HCT116 (cell line): ENCODE results near the gene EHD4. TPM values are rescaled to one million over a fixed set of nuclear protein-coding genes. Genes with fewer than 3 reads are reported as not detected.

Source experiments
- ATAC-seq: fragments of 200-7000 bp; cut with Tn5 transposase; 2 replicates; pipeline ENCODE4 v1.9.1; 2020; ENCODE audit warnings: mild to moderate bottlenecking, moderate library complexity
- BruUV-seq: library from RNA; stranded (reverse); fragments of 400-500 nt; replicated peaks from 2 replicates; lab custom pipeline; 2021; lab: Mats Ljungman, UMichigan
- CTCF ChIA-PET: fragments of 300-600 bp; sonication (Branson Sonifier 250); formaldehyde crosslinking; loops from one replicate; lab custom pipeline; 2021; ENCODE audit warnings: antibody characterized with exemption; lab: Charles Lee
- POLR2A ChIA-PET: fragments of 300-600, 350-600 bp; sonication (Branson Sonifier 250); formaldehyde crosslinking; loops from one replicate; lab custom pipeline; 2021; ENCODE audit warnings: antibody characterized with exemption; lab: Charles Lee
- RAD21 ChIA-PET, 2 experiments: fragments of 300-600 bp; sonication (Branson Sonifier 250); formaldehyde crosslinking; loops; one replicate each; lab custom pipeline; 2023; ENCODE audit warnings: low total read pairs in 2 of 2; ENCODE audit not compliant: uncharacterized antibody in 2 of 2, unreplicated experiment in 2 of 2, low non-redundant PET in 1 of 2; lab: Charles Lee
- DNase-seq: peaks from one replicate; pipeline ENCODE4 v3.0.0-alpha.2; 2010; ENCODE audit warnings: low read depth, low spot score
- H2AFZ ChIP-seq: fragments of 200-600 bp; shearing (Covaris generic), sonication (generic); 2 replicates; pipeline ENCODE4 v1.6.1; 2017; ENCODE audit warnings: low read depth, mixed run types, mixed read lengths, antibody characterized with exemption, low read length; ENCODE audit not compliant: poor library complexity, severe bottlenecking
- H3K27ac ChIP-seq: 2 replicates; pipeline ENCODE4 v1.5.1; 2012; ENCODE audit warnings: low read depth, low read length
- H3K27me3 ChIP-seq: fragments of 200-600 bp; sonication (generic); 2 replicates; pipeline ENCODE4 v1.6.1; 2016; ENCODE audit warnings: mixed run types, low read length, mixed read lengths; ENCODE audit not compliant: insufficient read depth
- H3K36me3 ChIP-seq, 2 experiments: fragments of 200-500 bp in 1 of 2; fragments of 200-600 bp in 1 of 2; sonication (Bioruptor generic) in 1 of 2; sonication (generic) in 1 of 2; 2 replicates each; pipeline versions ENCODE4 v1.5.1 to v1.6.1; 2014 to 2016; ENCODE audit warnings: low read length in 2 of 2, inconsistent platforms in 1 of 2, mixed read lengths in 1 of 2, mixed run types in 1 of 2; ENCODE audit not compliant: insufficient read depth in 2 of 2, control insufficient read depth in 1 of 2
- H3K4me1 ChIP-seq, 2 experiments: fragments of 200-600 bp in 1 of 2; sonication (generic) in 1 of 2; 2 replicates each; pipeline versions ENCODE4 v1.5.1 to v1.6.1; 2012 to 2017; ENCODE audit warnings: low read length in 2 of 2, inconsistent platforms in 1 of 2, mild to moderate bottlenecking in 1 of 2, mixed read lengths in 1 of 2, mixed run types in 1 of 2, moderate library complexity in 1 of 2; ENCODE audit not compliant: insufficient read depth in 2 of 2, control insufficient read depth in 1 of 2
- H3K4me2 ChIP-seq: fragments of 200-600 bp; sonication (generic); 2 replicates; pipeline ENCODE4 v1.6.1; 2017; ENCODE audit warnings: mixed run types, low read length, mixed read lengths
- H3K4me3 ChIP-seq, 2 experiments: fragments of 200-600 bp in 1 of 2; sonication (generic) in 1 of 2; replicated peaks in 1 of 2; 2 replicates each; pipeline ENCODE4 v1.5.1; 2011 to 2016; ENCODE audit warnings: low read length in 2 of 2, control low read depth in 1 of 2, low read depth in 1 of 2, mild to moderate bottlenecking in 1 of 2, mixed read lengths in 1 of 2, mixed run types in 1 of 2
- H3K79me2 ChIP-seq: fragments of 200-600 bp; sonication (generic); 2 replicates; pipeline ENCODE4 v1.6.1; 2017; ENCODE audit warnings: mild to moderate bottlenecking, mixed run types, low read length, moderate library complexity, mixed read lengths; ENCODE audit not compliant: insufficient read depth
- H3K9ac ChIP-seq: fragments of 200-600 bp; sonication (generic); 2 replicates; pipeline ENCODE4 v1.6.1; 2016; ENCODE audit warnings: low read length, mixed read lengths
- H3K9me2 ChIP-seq: fragments of 200-600 bp; sonication (generic), shearing (Covaris generic); 2 replicates; pipeline ENCODE4 v1.6.1; 2017; ENCODE audit warnings: mixed run types, mild to moderate bottlenecking, moderate library complexity; ENCODE audit not compliant: insufficient read depth
- H3K9me3 ChIP-seq, 2 experiments: fragments of 200-500 bp in 1 of 2; fragments of 200-600 bp in 1 of 2; sonication (Bioruptor generic) in 1 of 2; sonication (generic) in 1 of 2; 2 replicates each; pipeline ENCODE4 v1.6.1; 2014 to 2017; ENCODE audit warnings: low read length in 2 of 2, mixed read lengths in 2 of 2, inconsistent platforms in 1 of 2, low read depth in 1 of 2, mild to moderate bottlenecking in 1 of 2, mixed run types in 1 of 2, moderate library complexity in 1 of 2; ENCODE audit not compliant: control insufficient read depth in 1 of 2, insufficient read depth in 1 of 2
- H4K20me1 ChIP-seq: fragments of 200-600 bp; sonication (generic), shearing (Covaris generic); 2 replicates; pipeline ENCODE4 v1.6.1; 2017; ENCODE audit warnings: mixed run types, mild to moderate bottlenecking, moderate library complexity; ENCODE audit not compliant: insufficient read depth
- ATF3 ChIP-seq: IDR thresholded peaks from 2 replicates; pipeline ENCODE4 v1.6.1; 2012
- CEBPB ChIP-seq: IDR thresholded peaks from 2 replicates; pipeline ENCODE4 v1.6.1; 2012; ENCODE audit warnings: low read depth
- CTCF ChIP-seq, 3 experiments: fragments of 200-600 bp in 1 of 3; sonication (generic) in 1 of 3; IDR thresholded peaks in 2 of 3; conservative IDR thresholded peaks in 1 of 3; 2 replicates each; pipeline ENCODE4 v1.5.1; 2012 to 2017; ENCODE audit warnings: low read depth in 2 of 3, low read length in 2 of 3, antibody characterized with exemption in 1 of 3, borderline replicate concordance in 1 of 3, control low read depth in 1 of 3, mild to moderate bottlenecking in 1 of 3, mixed read lengths in 1 of 3, mixed run types in 1 of 3, moderate library complexity in 1 of 3; ENCODE audit not compliant: insufficient read depth in 1 of 3
- EZH2 ChIP-seq: fragments of 200-600 bp; sonication (generic); IDR thresholded peaks from 2 replicates; pipeline ENCODE4 v1.6.1; 2017; ENCODE audit warnings: antibody characterized with exemption, mixed run types
- POLR2A ChIP-seq: IDR thresholded peaks from 2 replicates; pipeline ENCODE4 v1.7.0; 2011; ENCODE audit warnings: borderline replicate concordance; ENCODE audit not compliant: insufficient read depth, insufficient read length; ENCODE audit errors: extremely low read depth
- SP1 ChIP-seq: IDR thresholded peaks from 2 replicates; pipeline ENCODE4 v1.6.1; 2012; ENCODE audit warnings: low read depth
- YY1 ChIP-seq: IDR thresholded peaks from 2 replicates; pipeline ENCODE4 v1.6.1; 2011; ENCODE audit warnings: low read length, low read depth, moderate library complexity, mild to moderate bottlenecking; ENCODE audit not compliant: insufficient replicate concordance; ENCODE audit errors: extremely low read depth
- ZFX ChIP-seq: fragments of 450-650 bp; IDR thresholded peaks from 2 replicates; pipeline ENCODE4 v1.6.1; 2017
- intact Hi-C: fragments of 100-400 bp; cut with micrococcal nuclease; formaldehyde crosslinking; loops from 2 replicates; pipeline ENCODE4 v1.10.0; 2022
- total RNA-seq: library from RNA; stranded (reverse); gene quantifications from one replicate; pipeline ENCODE4 v1.2.1, GENCODE V29; 2021; ENCODE audit not compliant: unreplicated experiment

The EHD4 gene
- total RNA-seq, 1 experiment from 2014 or later, result 28.0 TPM

GRCh38 chr15:41934843-41935242 lies 37.5 kb downstream of the EHD4 start:
- Histone ChIP-seq H4K20me1 (no peaks in the 10 kb centered on the region), H3K9me2 (no peaks in the 10 kb centered on the region), H3K79me2 (peaks cover 52% of the 10 kb centered on the region; the same call in 1 of the 2 replicates), H3K9me3 (no peaks in the 10 kb centered on the region; a peak in 1 of 4 replicates), H3K4me1 (peaks cover 46 to 91% of the 10 kb centered on the region in 2 experiments), H3K36me3 (peaks cover 0 to 4% of the 10 kb centered on the region in 2 experiments; a peak in 1 of 4 replicates), H3K4me3 (0 out of 4 replicates have a peak overlapping the region, but pooled peaks of 1 of the 2 experiments have one; percentile 7), H2AFZ (no peak overlapping the region), H3K4me2 (peak overlapping the region; percentile 78), H3K27me3 (no peaks in the 10 kb centered on the region), H3K27ac (no peak overlapping the region), H3K9ac (peak overlapping the region; percentile 51)
- intact Hi-C loops, result loop anchor here (5.0 kb wide), 1 partner anchor 37 kb away; the partner anchor contains the start of gene EHD4
- POLR2A ChIA-PET, result interaction anchor here (1.1 kb wide), 1 partner anchor 16 kb away, joined by 3 read pairs; no protein-coding TSS in a partner anchor
- no peak for DNase-seq
- RAD21 ChIA-PET, result no interaction called here
- BruUV-seq, result no TSS peak
- no peak for TF ChIP-seq POLR2A
- TF ChIP-seq CEBPB, result no peak
- TF ChIP-seq ZFX, result no peak
- no peak for TF ChIP-seq ATF3
- no peak for TF ChIP-seq EZH2
- no peak for TF ChIP-seq YY1
- TF ChIP-seq CTCF (IDR thresholded peaks at IDR 0.05 in 2 of 3, conservative IDR thresholded peaks at IDR 0.05 in 1 of 3; ENCODE audit: borderline replicate concordance in 1 of 3, insufficient read depth in 1 of 3, low read depth in 2 of 3, low read length in 2 of 3), result no peak
- TF ChIP-seq SP1, result no peak
- ATAC-seq, result peak; percentile 20
- CTCF ChIA-PET, result no interaction called here
